ENCODE data around the gene RAP1GAP2.

DNA sequence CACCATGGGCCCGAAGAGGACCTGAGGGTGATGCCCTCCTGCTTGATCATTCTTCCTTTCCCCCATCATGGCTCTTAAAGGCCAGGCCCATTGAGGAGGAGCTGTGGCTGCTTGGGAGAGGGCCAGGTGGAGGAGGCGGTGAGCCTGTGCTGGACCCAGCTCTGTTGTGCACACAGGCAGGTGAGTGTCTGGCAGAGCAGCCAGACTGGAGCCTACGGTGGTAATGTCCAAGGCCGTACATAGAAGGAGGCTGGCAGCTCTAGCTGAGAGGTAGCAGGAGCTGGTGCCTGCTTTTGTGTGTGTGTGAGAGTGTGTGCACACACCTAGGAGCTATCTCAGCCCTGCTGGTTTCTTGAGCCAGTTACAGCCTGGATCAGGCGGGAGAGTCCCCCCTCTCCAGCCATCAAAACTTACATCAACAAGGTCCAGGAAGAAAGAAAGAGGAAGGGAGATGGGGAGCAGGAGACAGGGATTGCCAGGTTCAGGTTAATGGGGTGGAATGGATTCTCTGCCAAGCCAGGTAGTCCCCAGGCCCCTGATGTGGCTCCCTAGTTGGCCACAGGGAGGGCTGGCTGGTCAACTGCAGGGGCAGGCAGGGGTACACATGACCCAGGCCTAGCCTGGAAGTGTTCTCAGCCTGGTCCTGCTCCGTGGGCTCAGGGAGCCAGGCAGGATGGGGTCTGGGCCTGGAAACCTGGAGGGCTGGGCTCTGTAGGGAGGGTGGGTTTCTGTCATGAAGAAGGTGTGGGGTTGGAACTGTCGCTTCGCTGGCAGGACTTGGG is 107.1 kb downstream of the RAP1GAP2 start:
- TF ChIP-seq CTCF (IDR thresholded peaks at IDR 0.05) (no peak), EZH2 (IDR thresholded peaks at IDR 0.05) (no peak)

All from neural progenitor cell (in vitro differentiated cells).